Upper lobe of left lung (tissue), 6 donors: ENCODE measurements around the gene TNRC6B. TPM values are rescaled to one million over a fixed set of nuclear protein-coding genes. Genes with fewer than 3 reads are reported as not detected.

Source experiments
- ATAC-seq, 2 donors: fragments of 200-7000 bp; cut with Tn5 transposase; one replicate each; pipeline ENCODE4 v1.9.1; 2022; ENCODE audit warnings: mild to moderate bottlenecking in 2 of 2, moderate library complexity in 2 of 2; ENCODE audit not compliant: low FRiP score in 2 of 2
- DNase-seq, 2 donors: peaks; one replicate each; pipeline ENCODE4 v3.0.0-alpha.2; 2019 to 2020
- H3K27ac ChIP-seq, 4 donors: fragments of 200-600 bp; sonication (generic); one replicate each; pipeline ENCODE4 v1.5.1; 2016 to 2019
- H3K27me3 ChIP-seq, 4 donors: fragments of 200-600 bp; sonication (generic); one replicate each; pipeline ENCODE4 v1.5.1; 2017 to 2019
- H3K36me3 ChIP-seq, 4 donors: fragments of 200-600 bp; sonication (generic); one replicate each; pipeline ENCODE4 v1.5.1; 2016 to 2019
- H3K4me1 ChIP-seq, 4 donors: fragments of 200-600 bp; sonication (generic); one replicate each; pipeline ENCODE4 v1.5.1; 2018 to 2019
- H3K4me3 ChIP-seq, 4 donors: fragments of 200-600 bp; sonication (generic); one replicate each; pipeline ENCODE4 v1.5.1; 2017 to 2019; ENCODE audit warnings: mild to moderate bottlenecking in 2 of 4, moderate library complexity in 1 of 4
- H3K9me3 ChIP-seq, 4 donors: fragments of 200-600 bp; sonication (generic); one replicate each; pipeline ENCODE4 v1.5.1; 2018 to 2019
- CTCF ChIP-seq, 6 experiments: fragments of 450-650 bp in 4 of 6; fragments of 200-600 bp in 2 of 6; sonication (generic) in 2 of 6; IDR thresholded peaks; one replicate each; pipeline ENCODE4 v1.5.1; 2016 to 2019; ENCODE audit warnings: antibody characterized with exemption in 6 of 6
- EP300 ChIP-seq, 4 donors: sonication (generic); formaldehyde crosslinking; IDR thresholded peaks; one replicate each; pipeline ENCODE4 v1.5.1; 2017; ENCODE audit warnings: antibody characterized with exemption in 4 of 4, control low read depth in 2 of 4
- POLR2A ChIP-seq, 4 donors: fragments of 450-650 bp; IDR thresholded peaks; one replicate each; pipeline ENCODE4 v1.5.1; 2016 to 2017; ENCODE audit warnings: antibody characterized with exemption in 4 of 4, mild to moderate bottlenecking in 2 of 4
- POLR2AphosphoS5 ChIP-seq, 2 donors: sonication (generic); formaldehyde crosslinking; IDR thresholded peaks; one replicate each; pipeline ENCODE4 v1.5.1; 2017; ENCODE audit warnings: antibody characterized with exemption in 2 of 2
- WGBS, 2 donors: methylation state at CpG; one replicate each; pipeline ENCODE4 v1.1.5; 2017 to 2018; 5-methylcytosine and 5-hydroxymethylcytosine counted together
- total RNA-seq, 6 donors: library from RNA; depleted of rRNA in 4 of 6; stranded (reverse); fragments of >200 nt in 4 of 6; gene quantifications; one replicate each; pipeline versions ENCODE4 v1.1.0 to v1.2.1, GENCODE V29; 2016 to 2021
- donor health status: DM: no; HTN: no; CAD: no; lungs with moderate emphysema.
- donor health status: DM: no; HTN: yes; CAD: no; lungs with severe emphysema.

The TNRC6B gene
- total RNA-seq, 6 donors from 2014 or later, result 18.1 to 106 (median 60.3) TPM

DNA sequence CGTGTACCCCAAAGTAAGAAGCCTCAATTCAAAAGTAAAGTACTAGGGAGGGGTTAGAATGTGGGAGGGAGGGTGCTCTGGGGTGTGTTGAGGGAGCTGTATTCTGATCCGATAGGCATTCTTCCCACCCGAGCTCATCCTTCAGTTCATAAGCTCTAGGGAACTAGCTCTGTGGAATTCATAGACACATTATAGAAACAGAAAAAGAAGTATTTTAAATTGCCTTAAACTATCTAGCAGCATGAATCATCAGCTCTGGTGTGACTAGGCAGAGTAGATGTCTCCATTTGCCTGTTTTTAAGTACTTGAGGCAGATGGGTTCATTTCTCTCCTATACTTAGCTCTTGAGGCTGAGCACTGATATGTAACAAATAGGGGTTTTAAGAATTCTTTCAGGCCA, 185.3 kb downstream of the TNRC6B start:
- Histone ChIP-seq H3K9me3 (no peaks in the 10 kb centered on the region), H3K27me3 (no peaks in the 10 kb centered on the region), H3K27ac (no peak overlapping the region), H3K4me1 (no peaks in the 10 kb centered on the region), H3K36me3 (peaks cover 40 to 100% (median 79%) of the 10 kb centered on the region in 4 donors), H3K4me3 (no peak overlapping the region)
- no peak for ATAC-seq
- WGBS, 2 donors, result 93 to 94% methylated on average over 3 of the region's 3 CpGs
- TF ChIP-seq POLR2AphosphoS5 (IDR thresholded peaks at IDR 0.05) (no peak), POLR2A (IDR thresholded peaks at IDR 0.05) (no peak), CTCF (IDR thresholded peaks at IDR 0.05) (no peak), EP300 (IDR thresholded peaks at IDR 0.05) (no peak)
- DNase-seq, result no peak

- Histone ChIP-seq H3K4me1 (no peaks in the 10 kb centered on the region), H3K36me3 (peaks cover 30 to 92% (median 68%) of the 10 kb centered on the region in 4 donors), H3K27me3 (no peaks in the 10 kb centered on the region), H3K9me3 (no peaks in the 10 kb centered on the region), H3K4me3 (no peak overlapping the region), H3K27ac (no peak overlapping the region)
- 82 to 89% methylated on average over 1 of the region's 1 CpG for WGBS, 2 donors
- TF ChIP-seq POLR2AphosphoS5 (IDR thresholded peaks at IDR 0.05) (no peak), EP300 (IDR thresholded peaks at IDR 0.05) (no peak), CTCF (IDR thresholded peaks at IDR 0.05) (no peak), POLR2A (IDR thresholded peaks at IDR 0.05) (no peak)
- no peak for DNase-seq
- no peak for ATAC-seq
These were observed 186.7 kb downstream of the TNRC6B start for GRCh38 chr22:40364431-40364830.

GRCh38 chr22:40366068-40366467, 188.3 kb downstream of the TNRC6B start:
- Histone ChIP-seq H3K27me3 (no peaks in the 10 kb centered on the region), H3K36me3 (peaks cover 27 to 76% (median 53%) of the 10 kb centered on the region in 4 donors), H3K27ac (no peak overlapping the region), H3K4me3 (no peak overlapping the region), H3K9me3 (no peaks in the 10 kb centered on the region), H3K4me1 (peaks cover 0 to 5% (median under 1%) of the 10 kb centered on the region in 4 donors)
- 96 to 100% methylated on average over 2 of the region's 2 CpGs for WGBS, 2 donors
- no peak for DNase-seq
- no peak for ATAC-seq
- TF ChIP-seq EP300 (IDR thresholded peaks at IDR 0.05) (no peak), CTCF (IDR thresholded peaks at IDR 0.05) (no peak), POLR2AphosphoS5 (IDR thresholded peaks at IDR 0.05) (no peak), POLR2A (IDR thresholded peaks at IDR 0.05) (no peak)

- H3K4me3 ChIP-seq, result no peak overlapping the region
- ATAC-seq (no peak), DNase-seq (no peak)
- H3K27ac ChIP-seq, result no peak overlapping the region
- peaks cover 8 to 14% (median 10%) of the 10 kb centered on the region in 4 donors for H3K4me1 ChIP-seq
- H3K9me3 ChIP-seq, result no peaks in the 10 kb centered on the region
- TF ChIP-seq CTCF (IDR thresholded peaks at IDR 0.05) (no peak), EP300 (IDR thresholded peaks at IDR 0.05) (no peak), POLR2AphosphoS5 (IDR thresholded peaks at IDR 0.05) (no peak), POLR2A (IDR thresholded peaks at IDR 0.05) (no peak)
- peaks cover 14 to 63% (median 40%) of the 10 kb centered on the region in 4 donors for H3K36me3 ChIP-seq
- no peaks in the 10 kb centered on the region for H3K27me3 ChIP-seq
- WGBS, 2 donors, result 76 to 81% methylated on average over 6 of the region's 6 CpGs
These were observed 189.6 kb downstream of the TNRC6B start for GRCh38 chr22:40367342-40367741.

- ATAC-seq (no peak), DNase-seq (no peak)
- no peak overlapping the region for H3K27ac ChIP-seq
- peaks cover 14 to 21% (median 17%) of the 10 kb centered on the region in 4 donors for H3K4me1 ChIP-seq
- TF ChIP-seq CTCF (IDR thresholded peaks at IDR 0.05) (no peak), EP300 (IDR thresholded peaks at IDR 0.05) (no peak), POLR2A (IDR thresholded peaks at IDR 0.05) (no peak), POLR2AphosphoS5 (IDR thresholded peaks at IDR 0.05) (no peak)
- peaks cover 13 to 59% (median 33%) of the 10 kb centered on the region in 4 donors for H3K36me3 ChIP-seq
- no peak overlapping the region for H3K4me3 ChIP-seq
- H3K9me3 ChIP-seq, result no peaks in the 10 kb centered on the region
- 86 to 94% methylated on average over 6 of the region's 6 CpGs for WGBS, 2 donors
- no peaks in the 10 kb centered on the region for H3K27me3 ChIP-seq
These were observed 190.3 kb downstream of the TNRC6B start for GRCh38 chr22:40368016-40368415.
